ENCODE data around the gene MAP3K14.

Gene MAP3K14

GRCh38 chr17:45361451-45361850 lies 44.6 kb upstream of the MAP3K14 start:
- no peak for TF ChIP-seq POLR2AphosphoS5 (IDR thresholded peaks at IDR 0.05; ENCODE audit: low read depth, low read length)
- no peak for TF ChIP-seq TAF1 (IDR thresholded peaks at IDR 0.05; ENCODE audit: borderline replicate concordance, insufficient read depth, low read length)
- TF ChIP-seq, protein P1, sequence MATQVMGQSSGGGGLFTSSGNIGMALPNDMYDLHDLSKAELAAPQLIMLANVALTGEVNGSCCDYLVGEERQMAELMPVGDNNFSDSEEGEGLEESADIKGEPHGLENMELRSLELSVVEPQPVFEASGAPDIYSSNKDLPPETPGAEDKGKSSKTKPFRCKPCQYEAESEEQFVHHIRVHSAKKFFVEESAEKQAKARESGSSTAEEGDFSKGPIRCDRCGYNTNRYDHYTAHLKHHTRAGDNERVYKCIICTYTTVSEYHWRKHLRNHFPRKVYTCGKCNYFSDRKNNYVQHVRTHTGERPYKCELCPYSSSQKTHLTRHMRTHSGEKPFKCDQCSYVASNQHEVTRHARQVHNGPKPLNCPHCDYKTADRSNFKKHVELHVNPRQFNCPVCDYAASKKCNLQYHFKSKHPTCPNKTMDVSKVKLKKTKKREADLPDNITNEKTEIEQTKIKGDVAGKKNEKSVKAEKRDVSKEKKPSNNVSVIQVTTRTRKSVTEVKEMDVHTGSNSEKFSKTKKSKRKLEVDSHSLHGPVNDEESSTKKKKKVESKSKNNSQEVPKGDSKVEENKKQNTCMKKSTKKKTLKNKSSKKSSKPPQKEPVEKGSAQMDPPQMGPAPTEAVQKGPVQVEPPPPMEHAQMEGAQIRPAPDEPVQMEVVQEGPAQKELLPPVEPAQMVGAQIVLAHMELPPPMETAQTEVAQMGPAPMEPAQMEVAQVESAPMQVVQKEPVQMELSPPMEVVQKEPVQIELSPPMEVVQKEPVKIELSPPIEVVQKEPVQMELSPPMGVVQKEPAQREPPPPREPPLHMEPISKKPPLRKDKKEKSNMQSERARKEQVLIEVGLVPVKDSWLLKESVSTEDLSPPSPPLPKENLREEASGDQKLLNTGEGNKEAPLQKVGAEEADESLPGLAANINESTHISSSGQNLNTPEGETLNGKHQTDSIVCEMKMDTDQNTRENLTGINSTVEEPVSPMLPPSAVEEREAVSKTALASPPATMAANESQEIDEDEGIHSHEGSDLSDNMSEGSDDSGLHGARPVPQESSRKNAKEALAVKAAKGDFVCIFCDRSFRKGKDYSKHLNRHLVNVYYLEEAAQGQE (IDR thresholded peaks at IDR 0.05; ENCODE audit: insufficient read depth in 1 of 2, low read depth in 2 of 2, low read length in 2 of 2) = no peak
- TF ChIP-seq FOXP2 (optimal IDR thresholded peaks at IDR 0.05; ENCODE audit: borderline replicate concordance, extremely low read depth, extremely low read length, insufficient read depth) = no peak
- no peak for TF ChIP-seq SIN3A (IDR thresholded peaks at IDR 0.05; ENCODE audit: borderline replicate concordance, insufficient read depth, low read length)

GRCh38 chr17:45357364-45357997 lies 40.7 kb upstream of the MAP3K14 start:
- TF ChIP-seq TAF1 (IDR thresholded peaks at IDR 0.05; ENCODE audit: borderline replicate concordance, insufficient read depth, low read length) = no peak
- no peak for TF ChIP-seq SIN3A (IDR thresholded peaks at IDR 0.05; ENCODE audit: borderline replicate concordance, insufficient read depth, low read length)
- no peak for TF ChIP-seq FOXP2 (optimal IDR thresholded peaks at IDR 0.05; ENCODE audit: borderline replicate concordance, extremely low read depth, extremely low read length, insufficient read depth)
- no peak for TF ChIP-seq POLR2AphosphoS5 (IDR thresholded peaks at IDR 0.05; ENCODE audit: low read depth, low read length)
- TF ChIP-seq, protein P1 (IDR thresholded peaks at IDR 0.05; ENCODE audit: insufficient read depth in 1 of 2, low read depth in 2 of 2, low read length in 2 of 2) = no peak

GRCh38 chr17:45355087-45355486 lies 38.3 kb upstream of the MAP3K14 start:
- no peak for TF ChIP-seq TAF1 (IDR thresholded peaks at IDR 0.05; ENCODE audit: borderline replicate concordance, insufficient read depth, low read length)
- no peak for TF ChIP-seq FOXP2 (optimal IDR thresholded peaks at IDR 0.05; ENCODE audit: borderline replicate concordance, extremely low read depth, extremely low read length, insufficient read depth)
- TF ChIP-seq, protein P1 (IDR thresholded peaks at IDR 0.05; ENCODE audit: insufficient read depth in 1 of 2, low read depth in 2 of 2, low read length in 2 of 2) = no peak
- TF ChIP-seq SIN3A (IDR thresholded peaks at IDR 0.05; ENCODE audit: borderline replicate concordance, insufficient read depth, low read length) = no peak
- TF ChIP-seq POLR2AphosphoS5 (IDR thresholded peaks at IDR 0.05; ENCODE audit: low read depth, low read length) = no peak

DNA sequence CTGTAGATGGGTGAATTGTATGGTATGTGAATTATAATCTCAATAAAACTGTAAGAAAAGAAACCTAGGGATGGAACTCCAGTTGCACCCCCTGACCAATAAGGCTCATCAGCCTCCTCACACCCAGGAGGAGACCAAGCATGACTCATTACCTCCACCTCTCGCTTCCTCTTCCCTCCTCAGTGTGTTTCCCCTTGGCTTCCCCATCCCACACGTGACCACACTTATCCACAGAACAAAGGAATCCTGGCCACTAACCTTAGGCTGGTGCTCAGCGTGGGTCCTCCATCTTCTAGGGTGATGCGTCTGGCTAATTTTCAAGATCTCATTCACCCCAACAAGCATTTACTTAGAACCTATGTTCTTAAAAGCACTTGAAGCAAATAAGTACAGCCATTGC lies 36.2 kb upstream of the MAP3K14 start:
- TF ChIP-seq SIN3A (IDR thresholded peaks at IDR 0.05; ENCODE audit: borderline replicate concordance, insufficient read depth, low read length) (no peak), FOXP2 (optimal IDR thresholded peaks at IDR 0.05; ENCODE audit: borderline replicate concordance, extremely low read depth, extremely low read length, insufficient read depth) (no peak), TAF1 (IDR thresholded peaks at IDR 0.05; ENCODE audit: borderline replicate concordance, insufficient read depth, low read length) (no peak), POLR2AphosphoS5 (IDR thresholded peaks at IDR 0.05; ENCODE audit: low read depth, low read length) (no peak)
- TF ChIP-seq, protein P1 (IDR thresholded peaks at IDR 0.05; ENCODE audit: insufficient read depth in 1 of 2, low read depth in 2 of 2, low read length in 2 of 2) = no peak

All from PFSK-1 (cell line).